H1 (cell line): ENCODE data around the gene STK16. TPM values are rescaled to one million over a fixed set of nuclear protein-coding genes. Genes with fewer than 3 reads are reported as not detected.

Experiments
- ATF3 ChIP-seq: IDR thresholded peaks from 2 replicates; pipeline ENCODE4 v1.6.1; 2011; ENCODE audit warnings: low read depth, mild to moderate bottlenecking, low read length; ENCODE audit not compliant: insufficient read depth
- BACH1 ChIP-seq: IDR thresholded peaks from 2 replicates; pipeline ENCODE4 v1.6.1; 2012; ENCODE audit warnings: low read length, improper control_type of control experiment
- CBX8 ChIP-seq: fragments of 300-800, 300-1000 bp; sonication (generic); IDR thresholded peaks from 2 replicates; pipeline ENCODE4 v1.7.1; 2016; ENCODE audit warnings: low read depth, low read length, borderline replicate concordance
- EZH2 ChIP-seq: fragments of 200-600 bp; sonication (generic); IDR thresholded peaks from 2 replicates; pipeline ENCODE4 v1.7.1; 2012; ENCODE audit warnings: low read depth, mild to moderate bottlenecking, moderate library complexity, low read length, inconsistent platforms; ENCODE audit not compliant: severe bottlenecking
- FOSL1 ChIP-seq: IDR thresholded peaks from 2 replicates; pipeline ENCODE4 v1.6.1; 2011; ENCODE audit warnings: mild to moderate bottlenecking, low read depth, low read length, moderate library complexity; ENCODE audit not compliant: insufficient read depth
- HDAC2 ChIP-seq, 2 experiments: fragments of 300-600 bp in 1 of 2; sonication (generic) in 1 of 2; IDR thresholded peaks; 2 replicates each; pipeline ENCODE4 v1.6.1; 2011 to 2012; ENCODE audit warnings: low read depth in 2 of 2, low read length in 2 of 2, mild to moderate bottlenecking in 2 of 2, moderate library complexity in 2 of 2, borderline replicate concordance in 1 of 2, inconsistent platforms in 1 of 2
- HDAC6 ChIP-seq: IDR thresholded peaks from one replicate; pipeline ENCODE4 v1.7.1; 2012; ENCODE audit warnings: low read depth, mild to moderate bottlenecking, inconsistent platforms, low read length, moderate library complexity
- JUND ChIP-seq: IDR thresholded peaks from 2 replicates; pipeline ENCODE4 v1.6.1; 2011; ENCODE audit warnings: mild to moderate bottlenecking, improper control_type of control experiment, low read length
- KDM5A ChIP-seq: fragments of 200-600 bp; IDR thresholded peaks from 2 replicates; pipeline ENCODE4 v1.7.1; 2012; ENCODE audit warnings: mild to moderate bottlenecking, low read length, inconsistent platforms, mixed read lengths
- MAX ChIP-seq: IDR thresholded peaks from 2 replicates; pipeline ENCODE4 v1.6.1; 2012; ENCODE audit warnings: inconsistent platforms
- NANOG ChIP-seq: IDR thresholded peaks from 2 replicates; pipeline ENCODE4 v1.6.1; 2011; ENCODE audit warnings: low read length, low read depth, mild to moderate bottlenecking, inconsistent platforms; ENCODE audit not compliant: insufficient read depth, poor library complexity, severe bottlenecking
- POLR2A ChIP-seq, 2 experiments: IDR thresholded peaks; 1 replicate in 1 of 2; 2 replicates in 1 of 2; pipeline ENCODE4 v1.6.1; 2011; ENCODE audit warnings: low read depth in 2 of 2, low read length in 2 of 2, mild to moderate bottlenecking in 2 of 2; ENCODE audit errors: control extremely low read depth in 1 of 2
- POU5F1 ChIP-seq: IDR thresholded peaks from 2 replicates; pipeline ENCODE4 v1.6.1; 2011; ENCODE audit warnings: low read depth, mild to moderate bottlenecking, low read length, moderate library complexity
- RNF2 ChIP-seq: fragments of 200-900, 300-1000 bp; sonication (generic); IDR thresholded peaks from 2 replicates; pipeline ENCODE4 v1.7.1; 2016; ENCODE audit warnings: borderline replicate concordance, low read depth, mild to moderate bottlenecking, antibody characterized with exemption, low read length; ENCODE audit not compliant: poor library complexity, severe bottlenecking; ENCODE audit errors: missing control alignments
- SP1 ChIP-seq: IDR thresholded peaks from 2 replicates; pipeline ENCODE4 v1.6.1; 2011; ENCODE audit warnings: low read depth, low read length
- SUZ12 ChIP-seq: fragments of 200-600 bp; sonication (generic); IDR thresholded peaks from 2 replicates; pipeline ENCODE4 v1.6.1; 2012; ENCODE audit warnings: mild to moderate bottlenecking, inconsistent platforms, low read length, moderate library complexity, mixed read lengths
- TAF1 ChIP-seq: IDR thresholded peaks from 2 replicates; pipeline ENCODE4 v1.6.1; 2011; ENCODE audit warnings: mild to moderate bottlenecking, low read depth, low read length
- TBP ChIP-seq: IDR thresholded peaks from 2 replicates; pipeline ENCODE4 v1.6.1; 2011; ENCODE audit warnings: low read depth, low read length, improper control_type of control experiment
- TCF12 ChIP-seq: IDR thresholded peaks from 2 replicates; pipeline ENCODE4 v1.6.1; 2011; ENCODE audit warnings: low read depth, mild to moderate bottlenecking, low read length
- TEAD4 ChIP-seq: IDR thresholded peaks from 2 replicates; pipeline ENCODE4 v1.6.1; 2012; ENCODE audit warnings: low read depth, low read length, inconsistent platforms, mixed read lengths
- USF2 ChIP-seq: IDR thresholded peaks from 2 replicates; pipeline ENCODE4 v1.6.1; 2011; ENCODE audit warnings: low read length, improper control_type of control experiment
- ZNF274 ChIP-seq: IDR thresholded peaks from 2 replicates; pipeline ENCODE4 v1.7.0; 2012; ENCODE audit warnings: low read length, borderline replicate concordance; ENCODE audit errors: extremely low read depth
- polyA plus RNA-seq, 7 experiments: library from polyadenylated mRNA; depleted of rRNA in 3 of 7; stranded (reverse) in 5 of 7; unstranded in 2 of 7; fragments of >200 nt in 5 of 7; fragments of 200-250 nt in 2 of 7; gene quantifications; 1 replicate in 5 of 7; 2 replicates in 1 of 7; 4 replicates in 1 of 7; pipeline versions ENCODE4 v1.2.1 to v1.2.3, GENCODE V29; 2011 to 2013; ENCODE audit warnings: missing spikeins in 2 of 7, mixed read lengths in 2 of 7
- total RNA-seq: library from RNA; stranded (reverse); fragmentation: NEBNext Ultra II Directional; extraction: Animal tissue kit (Norgen Biotek cat#: 25700); gene quantifications from 2 replicates; pipeline ENCODE4 v1.2.1, GENCODE V29; 2021

The STK16 gene
- total and polyA plus RNA-seq, 2 of the 8 experiments (the other 6 are each of a cell fraction or from before 2014, with no cell fraction given), result 21.3 to 51.4 TPM

- TF ChIP-seq RNF2 (no peak), USF2 (no peak), FOSL1 (no peak), POU5F1 (no peak), NANOG (no peak), ZNF274 (no peak), KDM5A (no peak), TCF12 (peak; percentile 44; the same call in 1 of the 2 replicates), MAX (peak; percentile 31), ATF3 (no peak), EZH2 (peak; percentile 70), BACH1 (peak; percentile 24; the same call in 1 of the 2 replicates), HDAC6 (no peak), TBP (peak; percentile 81), TEAD4 (no peak), JUND (no peak), TAF1 (peak; percentile 62; the same call in 1 of the 2 replicates), SP1 (peak; percentile 76), HDAC2 (IDR thresholded peaks at IDR 0.05; ENCODE audit: borderline replicate concordance in 1 of 2, low read depth in 2 of 2, low read length in 2 of 2) (peak in 1 of 2 experiments; percentile 27; a peak in 1 of 4 replicates), CBX8 (no peak), POLR2A (IDR thresholded peaks at IDR 0.05; ENCODE audit: control extremely low read depth in 1 of 2, low read depth in 2 of 2, low read length in 2 of 2) (peak in 1 of 2 experiments; percentile 66; a peak in 2 of 3 replicates), SUZ12 (peak; percentile 80; the same call in 1 of the 2 replicates)
Observed at GRCh38 chr2:219253753-219254589, 8.7 kb downstream of the STK16 start, which contains the start of gene TUBA4A (continued).
